Frontal cortex (tissue), 4 donors: ENCODE measurements around the gene HSPA14. TPM values are rescaled to one million over a fixed set of nuclear protein-coding genes. Genes with fewer than 3 reads are reported as not detected.
"Not testable (repeated sequence)": the region's sequence is repeated elsewhere in the genome, so short reads cannot be mapped to it uniquely, and the experiment has no call there.

ENCODE experiments used
- DNase-seq, 2 donors: peaks; one replicate each; pipeline ENCODE4 v3.0.0; 2012; ENCODE audit warnings: low spot score in 2 of 2
- FAIRE-seq: peaks from 2 replicates; lab custom pipeline; 2012; peaks lifted over from hg19 to GRCh38; lab: Jason Lieb, UNC
- total RNA-seq: library from RNA; depleted of rRNA; stranded (reverse); fragments of >200 nt; gene quantifications from one replicate; pipeline ENCODE4 v1.2.3, GENCODE V29; 2014
- donor health status: control.
- donor health status: control.
- donor health status: control.

Gene HSPA14
- total RNA-seq, 1 donor from 2014 or later, result 14.7 TPM

- DNase-seq (no peak), FAIRE-seq (no peak)
Measured at GRCh38 chr10:14836208-14836607, 1.9 kb upstream of the HSPA14 start.

GRCh38 chr10:14837003-14837756 lies 926 bp upstream of the HSPA14 start:
- no peak for DNase-seq

GRCh38 chr10:14838582-14839304 lies 637 bp downstream of the HSPA14 start:
- DNase-seq, result peak; percentile 18 to 23
- no peak for FAIRE-seq

More at GRCh38 chr10:14837003-14837756, 926 bp upstream of the HSPA14 start:
- FAIRE-seq, result no peak

GRCh38 chr10:14839305-14839695 lies 1.2 kb downstream of the HSPA14 start:
- DNase-seq (no peak), FAIRE-seq (no peak)

- DNase-seq (no peak), FAIRE-seq (no peak)
Measured at GRCh38 chr10:14840178-14840577, 2.1 kb downstream of the HSPA14 start.

- no peak for DNase-seq
- no peak for FAIRE-seq
Measured at GRCh38 chr10:14843327-14843988, 5.4 kb downstream of the HSPA14 start.

- FAIRE-seq, result no peak
- DNase-seq, result no peak
Measured at GRCh38 chr10:14844948-14845347, 6.8 kb downstream of the HSPA14 start.

- FAIRE-seq (no peak), DNase-seq (no peak)
Measured at GRCh38 chr10:14852236-14852635, 14.1 kb downstream of the HSPA14 start.

- DNase-seq (no peak), FAIRE-seq (no peak)
Measured at GRCh38 chr10:14855453-14855852, 17.3 kb downstream of the HSPA14 start.

GRCh38 chr10:14858338-14858960 lies 20.3 kb downstream of the HSPA14 start:
- DNase-seq (no peak), FAIRE-seq (no peak)

- DNase-seq (no peak), FAIRE-seq (no peak)
Measured at GRCh38 chr10:14859043-14859442, 20.9 kb downstream of the HSPA14 start.

- DNase-seq (no peak), FAIRE-seq (no peak)
Measured at GRCh38 chr10:14859775-14860174, 21.7 kb downstream of the HSPA14 start.

GRCh38 chr10:14860791-14861190 lies 22.7 kb downstream of the HSPA14 start:
- no peak for FAIRE-seq
- no peak for DNase-seq

- not testable (repeated sequence) for FAIRE-seq, DNase-seq
Measured at GRCh38 chr10:14864466-14864865, 26.4 kb downstream of the HSPA14 start.

GRCh38 chr10:14864871-14865270 lies 26.8 kb downstream of the HSPA14 start:
- FAIRE-seq, DNase-seq: not testable (repeated sequence)

- FAIRE-seq, result no peak
- DNase-seq, result no peak
Measured at GRCh38 chr10:14873090-14873760, 35.1 kb downstream of the HSPA14 start.

GRCh38 chr10:14875941-14876340 lies 37.8 kb downstream of the HSPA14 start:
- FAIRE-seq (no peak), DNase-seq (no peak)

- DNase-seq (no peak), FAIRE-seq (no peak)
Measured at GRCh38 chr10:14876764-14877163, 38.7 kb downstream of the HSPA14 start.

GRCh38 chr10:14878266-14879123 lies 40.4 kb downstream of the HSPA14 start, which contains the start of gene SUV39H2:
Gene SUV39H2, plus strand, starts transcription at chr10:14878866. Its CDS starts 23 bp downstream, at chr10:14878889.
- DNase-seq (peak; percentile 99 to 100), FAIRE-seq (no peak)
